Measurements from ENCODE around the gene GINM1.

The GINM1 gene

GRCh38 chr6:149593408-149593807, 27.2 kb downstream of the GINM1 start:
- no peak for DNase-seq (ENCODE audit: low spot score)

GRCh38 chr6:149600508-149600907, 34.3 kb downstream of the GINM1 start:
- DNase-seq (ENCODE audit: low spot score), result no peak

GRCh38 chr6:149608381-149608982, 42.3 kb downstream of the GINM1 start:
- DNase-seq (ENCODE audit: low spot score), result no peak

GRCh38 chr6:149614337-149614736, 48.2 kb downstream of the GINM1 start:
- no peak for DNase-seq (ENCODE audit: low spot score)

GRCh38 chr6:149615805-149616204, 49.6 kb downstream of the GINM1 start:
- no peak for DNase-seq (ENCODE audit: low spot score)

- DNase-seq (ENCODE audit: low spot score), result no peak
Observed at GRCh38 chr6:149627672-149628071, 61.5 kb downstream of the GINM1 start.

- no peak for DNase-seq (ENCODE audit: low spot score)
Observed at GRCh38 chr6:149628875-149629510, 62.8 kb downstream of the GINM1 start.

- DNase-seq (ENCODE audit: low spot score), result no peak
Observed at GRCh38 chr6:149634315-149634714, 68.1 kb downstream of the GINM1 start.

GRCh38 chr6:149636124-149636523, 69.9 kb downstream of the GINM1 start:
- DNase-seq (ENCODE audit: low spot score), result no peak
